ENCODE data around the gene STMN3.
"Not testable (repeated sequence)": the region's sequence is repeated elsewhere in the genome, so short reads cannot be mapped to it uniquely, and the experiment has no call there.

Gene STMN3

GRCh38 chr20:63661959-63662812 is 9.0 kb upstream of the STMN3 start:
- H3K4me3 Mint-ChIP-seq = no peak overlapping the region
- H3K9me3 Mint-ChIP-seq = no peaks in the 10 kb centered on the region
- peaks cover 24% of the 10 kb centered on the region for H3K36me3 Mint-ChIP-seq (ENCODE audit: insufficient read depth)
- no peak overlapping the region for H3K27ac Mint-ChIP-seq
- no peak for DNase-seq
- ATAC-seq (replicated peaks) = no peak
- H3K27me3 Mint-ChIP-seq = no peaks in the 10 kb centered on the region
- H3K4me1 Mint-ChIP-seq (ENCODE audit: low read depth in 2 of 2) = peaks cover 22 to 25% of the 10 kb centered on the region in 2 donors

DNA sequence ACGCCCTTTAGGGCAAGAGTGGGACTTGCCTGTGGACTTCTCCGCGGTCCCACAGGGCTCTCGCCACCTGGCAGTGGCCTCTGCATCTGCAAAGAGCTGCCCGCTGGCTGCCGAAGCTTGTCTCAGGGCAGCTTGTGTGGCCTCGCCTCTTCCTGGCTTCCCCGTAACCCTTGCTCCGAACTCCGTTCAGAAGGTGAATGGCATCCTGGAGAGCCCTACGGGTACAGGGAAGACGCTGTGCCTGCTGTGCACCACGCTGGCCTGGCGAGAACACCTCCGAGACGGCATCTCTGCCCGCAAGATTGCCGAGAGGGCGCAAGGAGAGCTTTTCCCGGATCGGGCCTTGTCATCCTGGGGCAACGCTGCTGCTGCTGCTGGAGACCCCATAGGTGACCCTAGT is 7.9 kb upstream of the STMN3 start:
- no peak overlapping the region for H3K27ac Mint-ChIP-seq
- no peaks in the 10 kb centered on the region for H3K9me3 Mint-ChIP-seq
- H3K27me3 Mint-ChIP-seq = no peaks in the 10 kb centered on the region
- peaks cover 22 to 25% of the 10 kb centered on the region in 2 donors for H3K4me1 Mint-ChIP-seq (ENCODE audit: low read depth in 2 of 2)
- ATAC-seq (replicated peaks) (no peak), DNase-seq (no peak)
- H3K4me3 Mint-ChIP-seq = no peak overlapping the region
- peaks cover 15% of the 10 kb centered on the region for H3K36me3 Mint-ChIP-seq (ENCODE audit: insufficient read depth)

- H3K27me3 Mint-ChIP-seq = no peaks in the 10 kb centered on the region
- H3K4me3 Mint-ChIP-seq = no peak overlapping the region
These were observed 7.4 kb upstream of the STMN3 start for GRCh38 chr20:63660622-63661021.

GRCh38 chr20:63660174-63660573 is 7.0 kb upstream of the STMN3 start:
- H3K27me3 Mint-ChIP-seq; H3K9me3 Mint-ChIP-seq; DNase-seq; ATAC-seq (replicated peaks); H3K27ac Mint-ChIP-seq: not testable (repeated sequence)
- Mint-ChIP-seq H3K4me1 (ENCODE audit: low read depth in 2 of 2) (peaks cover 22 to 25% of the 10 kb centered on the region in 2 donors), H3K4me3 (peak overlapping the region in 1 of 2 donors; percentile 91), H3K36me3 (ENCODE audit: insufficient read depth) (peaks cover 15% of the 10 kb centered on the region)

More at GRCh38 chr20:63660622-63661021, 7.4 kb upstream of the STMN3 start:
- no peaks in the 10 kb centered on the region for H3K9me3 Mint-ChIP-seq
- no peak for DNase-seq
- ATAC-seq (replicated peaks) = no peak
- peaks cover 22 to 25% of the 10 kb centered on the region in 2 donors for H3K4me1 Mint-ChIP-seq (ENCODE audit: low read depth in 2 of 2)
- H3K36me3 Mint-ChIP-seq (ENCODE audit: insufficient read depth) = peaks cover 15% of the 10 kb centered on the region
- H3K27ac Mint-ChIP-seq = no peak overlapping the region

- H3K36me3 Mint-ChIP-seq (ENCODE audit: insufficient read depth) = peaks cover 15% of the 10 kb centered on the region
- H3K27ac Mint-ChIP-seq = no peak overlapping the region
- H3K4me3 Mint-ChIP-seq = peak overlapping the region; percentile 91 to 95
- DNase-seq (no peak), ATAC-seq (replicated peaks) (no peak)
- H3K27me3 Mint-ChIP-seq = no peaks in the 10 kb centered on the region
- H3K9me3 Mint-ChIP-seq = no peaks in the 10 kb centered on the region
- H3K4me1 Mint-ChIP-seq (ENCODE audit: low read depth in 2 of 2) = peaks cover 28 to 30% of the 10 kb centered on the region in 2 donors
These were observed 6.1 kb upstream of the STMN3 start for GRCh38 chr20:63659370-63659769.

- DNase-seq (no peak), ATAC-seq (replicated peaks) (peak; percentile 10)
- Mint-ChIP-seq H3K9me3 (no peaks in the 10 kb centered on the region), H3K27me3 (no peaks in the 10 kb centered on the region), H3K4me1 (ENCODE audit: low read depth in 2 of 2) (peaks cover 32 to 33% of the 10 kb centered on the region in 2 donors), H3K4me3 (peak overlapping the region; percentile 91 to 95), H3K27ac (peak overlapping the region; percentile 81 to 86), H3K36me3 (ENCODE audit: insufficient read depth) (peaks cover 20% of the 10 kb centered on the region)
These were observed 5.5 kb upstream of the STMN3 start for GRCh38 chr20:63658749-63659187.

- H3K4me3 Mint-ChIP-seq = peak within 1 kb of the TSS; percentile 91 to 95
- no peaks in the 10 kb centered on the region for H3K27me3 Mint-ChIP-seq
- no peaks in the 10 kb centered on the region for H3K9me3 Mint-ChIP-seq
- peak; percentile 83 to 91 (median 85) for DNase-seq
- ATAC-seq (replicated peaks) = peak; percentile 86
- H3K4me1 Mint-ChIP-seq (ENCODE audit: low read depth in 2 of 2) = peaks cover 32 to 35% of the 10 kb centered on the region in 2 donors
- peaks cover 24% of the 10 kb centered on the region for H3K36me3 Mint-ChIP-seq (ENCODE audit: insufficient read depth)
- H3K27ac Mint-ChIP-seq = peak within 1 kb of the TSS; percentile 81 to 86
These were observed 4.9 kb upstream of the STMN3 start, which contains the start of gene RTEL1 for GRCh38 chr20:63657937-63658748. Gene RTEL1 (plus strand): TSS chr20:63658312. CDS start chr20:63659403, 1,091 bp downstream.

DNA sequence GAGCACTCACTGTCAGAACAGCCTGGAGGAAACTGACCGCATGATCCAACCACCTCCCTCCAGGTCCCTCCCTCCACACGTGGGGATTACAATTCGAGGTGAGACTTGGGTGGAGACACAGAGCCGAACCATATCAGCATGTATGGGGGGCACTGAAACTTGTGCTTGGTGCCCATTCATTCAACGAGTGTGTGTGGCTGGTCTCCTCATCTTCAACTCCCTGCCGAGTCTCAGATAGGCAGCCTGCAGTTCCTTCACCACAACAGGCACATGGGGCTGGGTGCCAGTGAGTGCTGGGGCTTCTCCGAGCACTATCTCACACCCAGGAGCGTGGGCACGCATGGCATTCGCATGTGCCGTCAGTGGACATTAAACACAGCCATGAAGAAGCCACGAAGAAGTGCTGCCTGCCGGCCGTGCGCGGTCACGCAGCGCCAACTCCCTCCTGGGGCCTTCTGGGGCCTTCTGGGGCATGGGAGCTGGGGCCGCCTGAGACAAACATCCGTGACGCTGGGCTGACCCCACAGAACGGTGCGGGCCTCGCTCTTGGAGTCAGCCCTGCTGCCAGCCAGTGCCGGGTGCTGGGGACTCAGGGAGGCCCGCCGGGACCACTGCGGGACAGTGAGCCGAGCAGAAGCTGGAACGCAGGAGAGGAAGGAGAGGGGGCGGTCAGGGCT is 4.2 kb upstream of the STMN3 start:
- Mint-ChIP-seq H3K9me3 (no peaks in the 10 kb centered on the region), H3K36me3 (ENCODE audit: insufficient read depth) (peaks cover 24% of the 10 kb centered on the region), H3K4me1 (ENCODE audit: low read depth in 2 of 2) (peaks cover 32 to 35% of the 10 kb centered on the region in 2 donors), H3K27me3 (no peaks in the 10 kb centered on the region), H3K4me3 (peak overlapping the region; percentile 91 to 95), H3K27ac (peak overlapping the region; percentile 81 to 86)
- ATAC-seq (replicated peaks) (no peak), DNase-seq (no peak)

DNA sequence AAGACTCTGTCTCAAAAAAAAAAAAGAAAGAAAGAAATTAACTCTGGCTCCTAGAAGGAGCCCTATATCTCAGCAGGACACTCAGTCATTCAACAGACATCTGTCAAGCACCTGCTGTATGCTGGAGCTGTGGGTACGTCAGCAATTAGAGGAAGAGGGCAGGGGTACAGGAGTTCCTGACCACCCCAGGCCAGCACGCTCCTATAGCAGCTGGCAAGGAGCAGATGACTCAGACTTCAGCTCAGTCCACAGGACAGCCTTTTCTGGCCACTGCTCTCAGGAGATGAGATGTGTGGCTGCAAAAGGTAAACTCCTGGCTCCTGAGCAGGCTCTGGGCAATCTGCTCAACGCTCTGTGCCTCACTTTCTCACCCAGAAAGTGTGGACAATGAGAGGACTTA is 3.2 kb upstream of the STMN3 start:
- H3K27ac Mint-ChIP-seq = no peak overlapping the region
- H3K27me3 Mint-ChIP-seq = no peaks in the 10 kb centered on the region
- H3K36me3 Mint-ChIP-seq (ENCODE audit: insufficient read depth) = peaks cover 20% of the 10 kb centered on the region
- no peaks in the 10 kb centered on the region for H3K9me3 Mint-ChIP-seq
- peak overlapping the region in 1 of 2 donors; percentile 58 for H3K4me3 Mint-ChIP-seq
- ATAC-seq (replicated peaks) = no peak
- H3K4me1 Mint-ChIP-seq (ENCODE audit: low read depth in 2 of 2) = peaks cover 36 to 38% of the 10 kb centered on the region in 2 donors
- DNase-seq = no peak

- Mint-ChIP-seq H3K4me3 (no peak overlapping the region), H3K9me3 (no peaks in the 10 kb centered on the region), H3K36me3 (ENCODE audit: insufficient read depth) (peaks cover 20% of the 10 kb centered on the region), H3K27me3 (no peaks in the 10 kb centered on the region), H3K27ac (no peak overlapping the region), H3K4me1 (ENCODE audit: low read depth in 2 of 2) (peaks cover 37 to 42% of the 10 kb centered on the region in 2 donors)
- DNase-seq (no peak), ATAC-seq (replicated peaks) (no peak)
These were observed 2.0 kb upstream of the STMN3 start for GRCh38 chr20:63655249-63655648.

DNA sequence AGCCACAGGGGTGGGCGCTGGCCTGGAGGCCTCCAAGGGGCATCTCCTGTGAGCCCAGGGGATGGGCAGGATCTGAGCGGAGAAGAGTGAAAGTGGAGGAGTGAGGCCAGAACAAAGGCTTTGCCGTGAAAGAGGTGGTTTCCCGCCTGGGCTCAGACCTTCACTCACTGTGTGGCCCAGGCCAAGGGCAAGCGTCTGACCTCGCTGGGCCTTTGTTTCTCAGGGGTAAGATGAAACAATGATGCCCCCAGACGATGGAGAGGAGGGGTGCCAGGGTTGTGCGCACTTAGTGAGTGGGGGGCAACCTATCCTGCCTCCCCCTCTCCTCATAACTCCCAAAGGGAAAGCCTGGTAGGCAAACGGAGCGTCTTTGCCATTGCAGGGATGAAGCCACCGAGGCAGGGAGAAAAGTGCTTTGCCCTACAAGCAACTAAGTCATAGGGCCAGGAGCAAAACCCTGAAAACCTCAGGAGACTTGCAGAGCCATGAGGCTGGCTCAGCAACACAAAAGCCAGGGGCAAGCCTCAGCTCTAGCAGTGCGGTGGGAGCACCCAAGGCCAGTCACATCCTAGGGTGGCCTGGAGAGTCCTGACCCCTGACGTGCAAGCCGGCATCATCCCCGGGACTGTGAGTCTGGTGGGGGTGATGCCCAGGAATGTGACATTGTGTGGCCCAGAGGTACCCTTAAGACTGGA is 897 bp upstream of the STMN3 start:
- DNase-seq = no peak
- no peaks in the 10 kb centered on the region for H3K27me3 Mint-ChIP-seq
- H3K9me3 Mint-ChIP-seq = no peaks in the 10 kb centered on the region
- H3K27ac Mint-ChIP-seq = peak overlapping the region; percentile 32 to 67
- H3K36me3 Mint-ChIP-seq (ENCODE audit: insufficient read depth) = peaks cover 20% of the 10 kb centered on the region
- H3K4me3 Mint-ChIP-seq = peak overlapping the region; percentile 80 to 85
- no peak for ATAC-seq (replicated peaks)
- H3K4me1 Mint-ChIP-seq (ENCODE audit: low read depth in 2 of 2) = peaks cover 31% of the 10 kb centered on the region in 2 donors

DNA sequence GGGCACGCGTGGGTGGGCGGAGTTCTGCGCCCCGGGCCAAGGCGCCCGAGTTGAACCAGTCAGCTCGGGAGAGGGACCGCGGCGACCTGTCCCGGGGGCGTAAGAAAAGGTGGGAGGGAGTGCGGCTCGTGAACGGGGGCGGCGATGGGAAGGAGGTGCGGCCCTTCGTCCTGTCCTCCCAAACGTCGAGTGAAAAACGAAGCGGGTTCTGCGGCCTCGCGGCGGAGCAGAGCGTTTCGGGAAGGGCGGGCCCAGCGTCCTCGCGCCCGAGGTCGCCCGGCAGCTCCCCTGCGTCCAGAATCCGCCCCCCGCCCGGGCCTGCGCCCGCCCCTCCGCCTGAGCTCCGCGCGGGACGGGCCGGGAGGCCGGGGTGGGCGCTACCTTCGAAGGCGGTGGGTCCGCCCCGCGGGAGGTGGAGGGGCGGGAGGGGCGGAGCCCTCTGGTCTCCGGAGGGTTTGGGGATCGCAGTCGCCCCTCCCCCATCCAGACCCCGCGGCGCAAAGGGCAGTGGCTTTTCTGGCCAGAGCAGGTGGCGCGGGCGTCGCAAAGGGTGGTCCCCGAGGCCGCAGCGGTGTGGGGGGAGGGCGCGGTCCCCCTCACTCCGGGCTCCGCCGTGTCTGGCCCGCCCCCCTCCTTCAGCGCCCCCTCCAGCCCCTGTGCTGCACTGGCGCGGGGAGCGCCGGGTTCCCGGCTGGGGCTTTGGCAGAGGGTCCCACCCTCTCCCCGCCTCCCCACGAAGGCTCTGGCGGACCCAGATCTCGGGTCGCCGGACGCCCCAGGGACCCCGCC is 838 bp downstream of the STMN3 start:
- H3K4me1 Mint-ChIP-seq (ENCODE audit: low read depth in 2 of 2) = peaks cover 17 to 25% of the 10 kb centered on the region in 2 donors
- no peak overlapping the region for H3K27ac Mint-ChIP-seq
- peak; percentile 54 for ATAC-seq (replicated peaks)
- no peaks in the 10 kb centered on the region for H3K9me3 Mint-ChIP-seq
- H3K36me3 Mint-ChIP-seq (ENCODE audit: insufficient read depth) = peaks cover 13% of the 10 kb centered on the region
- H3K27me3 Mint-ChIP-seq = no peaks in the 10 kb centered on the region
- DNase-seq = peak in 1 of 3 experiments; percentile 37
- peak overlapping the region; percentile 79 to 90 for H3K4me3 Mint-ChIP-seq
